Ovary (tissue), 9 donors: ENCODE data around the gene ANGPTL7. TPM values are rescaled to one million over a fixed set of nuclear protein-coding genes. Genes with fewer than 3 reads are reported as not detected.

ENCODE experiments used
- DNase-seq, 5 donors: peaks; one replicate each; pipeline ENCODE4 v3.0.0-alpha.2; 2019 to 2020
- H3K27ac ChIP-seq, 2 donors: fragments of 200-600 bp; one replicate each; pipeline versions ENCODE4 v1.5.1 to v1.8.0; 2019 to 2022
- H3K27me3 ChIP-seq: fragments of 200-600 bp; one replicate; pipeline ENCODE4 v1.8.0; 2022
- H3K36me3 ChIP-seq: fragments of 200-600 bp; sonication (generic); one replicate; pipeline ENCODE4 v1.5.1; 2019
- H3K4me1 ChIP-seq: one replicate; pipeline ENCODE4 v1.8.1; 2013; ENCODE audit warnings: mild to moderate bottlenecking, moderate library complexity; ENCODE audit not compliant: insufficient read depth
- H3K4me3 ChIP-seq: fragments of 200-600 bp; sonication (generic); one replicate; pipeline ENCODE4 v1.5.1; 2017
- H3K9me3 ChIP-seq, 2 donors: fragments of 200-600 bp in 1 of 2; sonication (generic) in 1 of 2; one replicate each; pipeline versions ENCODE4 v1.5.1 to v1.8.1; 2013 to 2019; ENCODE audit warnings: mild to moderate bottlenecking in 1 of 2, moderate library complexity in 1 of 2
- EP300 ChIP-seq: sonication (generic); formaldehyde crosslinking; IDR thresholded peaks from one replicate; pipeline ENCODE4 v1.6.1; 2017; ENCODE audit warnings: antibody characterized with exemption
- POLR2A ChIP-seq: fragments of 450-650 bp; IDR thresholded peaks from one replicate; pipeline ENCODE4 v1.6.1; 2017; ENCODE audit warnings: antibody characterized with exemption, mild to moderate bottlenecking, moderate library complexity
- WGBS, 3 donors: extraction: QIAGEN DNeasy Blood & Tissue Kit in 1 of 3; methylation state at CpG; one replicate each; pipeline versions ENCODE4 v1.1.5 to v1.1.7; 2013 to 2017; 5-methylcytosine and 5-hydroxymethylcytosine counted together
- intact Hi-C, 4 donors: fragments of 100-400 bp; cut with DNase I; formaldehyde crosslinking; loops; one replicate each; pipeline versions ENCODE4 v1.11.0 to v1.15.1; 2022 to 2023
- polyA plus RNA-seq, 2 donors: library from polyadenylated mRNA; stranded (reverse); fragments of 200-250 nt in 1 of 2; fragments of 350-450 nt in 1 of 2; fragmentation: Illumina TruSeq in 1 of 2; extraction: RNeasy Lipid Tissue Mini Kit (QIAGEN cat#74804) in 1 of 2; gene quantifications; one replicate each; pipeline ENCODE4 v1.2.3, GENCODE V29; 2013 to 2014
- small RNA-seq: library from RNA; depleted of rRNA; stranded (forward); fragments of <200 nt; gene quantifications from one replicate; pipeline ENCODE3, GENCODE V24; 2016
- total RNA-seq, 7 donors: library from RNA; depleted of rRNA in 2 of 7; stranded (reverse); fragments of >200 nt in 2 of 7; fragmentation: NEBNext Ultra II Directional in 3 of 7; extraction: Animal tissue kit (Norgen Biotek cat#: 25700) in 3 of 7; gene quantifications; one replicate each; pipeline versions ENCODE4 v1.1.0 to v1.2.4, GENCODE V29; 2016 to 2023
- TF ChIP-seq, protein P1 (sequence below), 3 donors: fragments of 450-650 bp in 2 of 3; fragments of 200-600 bp in 1 of 3; IDR thresholded peaks; one replicate each; pipeline versions ENCODE4 v1.5.1 to v1.8.0; 2016 to 2022; ENCODE audit warnings: antibody characterized with exemption in 3 of 3, mild to moderate bottlenecking in 1 of 3
- donor health status: DM: no; HTN: no; CAD: no; lungs with moderate emphysema.
- donor health status: DM: no; HTN: no; CAD: no.
- donor health status: Bipolar disorder and iron deficiency.
- donor health status: DM: yes; HTN: yes; CAD: no.
- donor health status: DM: no; HTN: no; CAD: no.
- donor health status: DM: yes; HTN: yes; CAD: no.

The ANGPTL7 gene
- total and polyA plus RNA-seq, 9 donors = 0.08 to 4.8 (median 1.4) TPM; not detected in 2

DNA sequence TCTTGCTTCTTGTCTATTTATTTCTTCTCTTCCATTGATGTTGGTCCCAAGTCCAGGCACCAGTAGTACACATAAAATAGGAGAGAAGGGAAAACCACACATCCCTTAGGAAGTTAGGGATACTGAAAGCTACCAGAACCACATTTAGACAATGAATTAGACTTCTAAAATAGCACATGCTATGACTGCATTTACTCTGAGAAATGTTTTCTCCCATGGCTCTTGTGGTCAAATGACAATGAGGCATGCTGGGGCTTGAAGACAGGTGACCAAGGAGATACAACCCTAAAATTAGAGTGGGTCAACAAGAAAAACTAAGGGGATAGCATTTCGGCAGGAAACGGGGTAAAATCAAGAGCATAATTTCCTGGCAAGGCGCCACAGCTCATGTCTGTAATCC, 56.1 kb downstream of the ANGPTL7 start:
- WGBS, 3 donors = 89 to 93% (median 91%) methylated on average over 3 of the region's 3 CpGs
- no peaks in the 10 kb centered on the region for H3K27me3 ChIP-seq
- no peak overlapping the region for H3K27ac ChIP-seq
- H3K9me3 ChIP-seq = no peaks in the 10 kb centered on the region
- TF ChIP-seq, protein P1, sequence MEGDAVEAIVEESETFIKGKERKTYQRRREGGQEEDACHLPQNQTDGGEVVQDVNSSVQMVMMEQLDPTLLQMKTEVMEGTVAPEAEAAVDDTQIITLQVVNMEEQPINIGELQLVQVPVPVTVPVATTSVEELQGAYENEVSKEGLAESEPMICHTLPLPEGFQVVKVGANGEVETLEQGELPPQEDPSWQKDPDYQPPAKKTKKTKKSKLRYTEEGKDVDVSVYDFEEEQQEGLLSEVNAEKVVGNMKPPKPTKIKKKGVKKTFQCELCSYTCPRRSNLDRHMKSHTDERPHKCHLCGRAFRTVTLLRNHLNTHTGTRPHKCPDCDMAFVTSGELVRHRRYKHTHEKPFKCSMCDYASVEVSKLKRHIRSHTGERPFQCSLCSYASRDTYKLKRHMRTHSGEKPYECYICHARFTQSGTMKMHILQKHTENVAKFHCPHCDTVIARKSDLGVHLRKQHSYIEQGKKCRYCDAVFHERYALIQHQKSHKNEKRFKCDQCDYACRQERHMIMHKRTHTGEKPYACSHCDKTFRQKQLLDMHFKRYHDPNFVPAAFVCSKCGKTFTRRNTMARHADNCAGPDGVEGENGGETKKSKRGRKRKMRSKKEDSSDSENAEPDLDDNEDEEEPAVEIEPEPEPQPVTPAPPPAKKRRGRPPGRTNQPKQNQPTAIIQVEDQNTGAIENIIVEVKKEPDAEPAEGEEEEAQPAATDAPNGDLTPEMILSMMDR (IDR thresholded peaks at IDR 0.05) = no peak
- TF ChIP-seq POLR2A (no peak), EP300 (no peak)
- DNase-seq = no peak
- H3K4me1 ChIP-seq = no peaks in the 10 kb centered on the region
- no peaks in the 10 kb centered on the region for H3K36me3 ChIP-seq
- intact Hi-C loops = no loop called here
- H3K4me3 ChIP-seq = no peak overlapping the region

Small RNA genes lying within 50 kb of the gene (small RNA-seq; reads per million reads assigned to genes)
- not detected for gene RNU6-291P
- gene RNU6-537P = not detected
- gene RPL39P6 = not detected

Other genes with a start within 250 kb of the ANGPTL7 start
- gene TARDBP, start 176.7 kb upstream of the ANGPTL7 start, total RNA-seq = 100 to 1,000 TPM; 106 to 169 (median 143) TPM
- gene TARDBP, start 176.7 kb upstream of the ANGPTL7 start, polyA plus RNA-seq = 100 to 1,000 TPM; 113 to 175 TPM
- gene MASP2, start 142.1 kb upstream of the ANGPTL7 start, total RNA-seq = under 1 TPM in 1 of 7 donors, not detected in 6; 0.10 TPM
- under 1 TPM in 1 of 2 donors, not detected in 1; 0.08 TPM for gene MASP2, start 142.1 kb upstream of the ANGPTL7 start, polyA plus RNA-seq
- 100 to 1,000 TPM in 1 of 7 donors, 10 to 100 TPM in 6; 31.7 to 111 (median 72.5) TPM for gene SRM, start 129.3 kb upstream of the ANGPTL7 start, total RNA-seq
- 10 to 100 TPM; 52.5 to 55.1 TPM for gene SRM, start 129.3 kb upstream of the ANGPTL7 start, polyA plus RNA-seq
- gene EXOSC10, start 89.5 kb upstream of the ANGPTL7 start, total RNA-seq = 10 to 100 TPM; 36.1 to 56.6 (median 48.6) TPM
- 10 to 100 TPM; 42.4 to 60.5 TPM for gene EXOSC10, start 89.5 kb upstream of the ANGPTL7 start, polyA plus RNA-seq
- 10 to 100 TPM; 11.7 to 32.4 (median 21.3) TPM for gene MTOR, start 73.2 kb downstream of the ANGPTL7 start, total RNA-seq
- gene MTOR, start 73.2 kb downstream of the ANGPTL7 start, polyA plus RNA-seq = 10 to 100 TPM; 12.1 to 27.9 TPM
- 10 to 100 TPM; 10.1 to 26.2 (median 22.0) TPM for gene UBIAD1, start 83.8 kb downstream of the ANGPTL7 start, total RNA-seq
- 10 to 100 TPM; 14.9 to 15.5 TPM for gene UBIAD1, start 83.8 kb downstream of the ANGPTL7 start, polyA plus RNA-seq